Neural cell (in vitro differentiated cells): ENCODE data around the gene NXNL2. TPM values are rescaled to one million over a fixed set of nuclear protein-coding genes. Genes with fewer than 3 reads are reported as not detected.

Experiments used
- H2AFZ ChIP-seq: fragments of 200-600, 300-800 bp; sonication (generic), shearing (Covaris generic); 2 replicates; pipeline ENCODE4 v1.6.0; 2014; ENCODE audit warnings: low read depth, mild to moderate bottlenecking, antibody characterized with exemption, low read length, moderate library complexity
- H3F3A ChIP-seq: fragments of 200-600 bp; shearing (Covaris generic); 2 replicates; pipeline ENCODE4 v1.6.1; 2016; ENCODE audit warnings: mild to moderate bottlenecking, moderate library complexity, mixed read lengths, antibody characterized with exemption, low read length; ENCODE audit not compliant: insufficient read depth, poor library complexity, severe bottlenecking
- H3K27ac ChIP-seq: fragments of 200-600, 300-800 bp; sonication (generic), shearing (Covaris generic); 2 replicates; pipeline ENCODE4 v1.5.1; 2014; ENCODE audit warnings: mild to moderate bottlenecking, low read length, moderate library complexity
- H3K27me3 ChIP-seq: fragments of 300-800, 200-600 bp; sonication (generic), shearing (Covaris generic); 2 replicates; pipeline ENCODE4 v1.6.0; 2014; ENCODE audit warnings: mild to moderate bottlenecking, low read depth, low read length, moderate library complexity; ENCODE audit not compliant: insufficient read depth
- H3K36me3 ChIP-seq: fragments of 300-800, 200-600 bp; sonication (generic), shearing (Covaris generic); 2 replicates; pipeline ENCODE4 v1.5.1; 2014; ENCODE audit warnings: mild to moderate bottlenecking, antibody characterized with exemption, low read length, moderate library complexity; ENCODE audit not compliant: insufficient read depth
- H3K4me2 ChIP-seq: fragments of 300-800, 200-600 bp; sonication (generic), shearing (Covaris generic); 2 replicates; pipeline ENCODE4 v1.6.0; 2014; ENCODE audit warnings: mild to moderate bottlenecking, low read length
- H3K4me3 ChIP-seq: fragments of 300-800, 200-600 bp; sonication (generic), shearing (Covaris generic); 2 replicates; pipeline ENCODE4 v1.5.1; 2014; ENCODE audit warnings: mild to moderate bottlenecking, low read length, moderate library complexity
- H3K79me2 ChIP-seq: fragments of 200-600 bp; shearing (Covaris generic); replicated peaks from 2 replicates; pipeline ENCODE4 v1.6.0; 2014; ENCODE audit warnings: mild to moderate bottlenecking, low read length, moderate library complexity; ENCODE audit not compliant: insufficient read depth
- H3K9ac ChIP-seq: fragments of 300-800, 200-600 bp; sonication (generic), shearing (Covaris generic); 2 replicates; pipeline ENCODE4 v1.6.1; 2016; ENCODE audit warnings: mild to moderate bottlenecking, low read length, mixed read lengths
- H3K9me2 ChIP-seq: fragments of 200-600 bp; shearing (Covaris generic); 2 replicates; pipeline ENCODE4 v1.6.1; 2016; ENCODE audit warnings: mild to moderate bottlenecking, low read length, mixed read lengths; ENCODE audit not compliant: insufficient read depth
- H3K9me3 ChIP-seq: fragments of 200-600, 300-800 bp; sonication (generic), shearing (Covaris generic); 2 replicates; pipeline ENCODE4 v1.6.1; 2016; ENCODE audit warnings: mild to moderate bottlenecking, mixed run types, low read length, moderate library complexity, mixed read lengths
- H4K20me1 ChIP-seq: fragments of 200-600 bp; shearing (Covaris generic); 2 replicates; pipeline ENCODE4 v1.6.1; 2016; ENCODE audit warnings: mild to moderate bottlenecking, mixed run types; ENCODE audit not compliant: insufficient read depth
- CTCF ChIP-seq: fragments of 450-650 bp; IDR thresholded peaks from 2 replicates; pipeline ENCODE4 v1.5.1; 2014; ENCODE audit warnings: antibody characterized with exemption, mild to moderate bottlenecking, moderate library complexity; ENCODE audit not compliant: poor library complexity, severe bottlenecking
- EP300 ChIP-seq: fragments of 450-650 bp; conservative IDR thresholded peaks from 2 replicates; pipeline ENCODE4 v1.6.1; 2014; ENCODE audit warnings: antibody characterized with exemption, mild to moderate bottlenecking, moderate library complexity; ENCODE audit not compliant: poor library complexity, severe bottlenecking
- EZH2 ChIP-seq: fragments of 200-600, 300-800 bp; shearing (Covaris generic), sonication (generic); IDR thresholded peaks from 2 replicates; pipeline ENCODE4 v1.6.1; 2014; ENCODE audit warnings: antibody characterized with exemption, low read length, borderline replicate concordance, mild to moderate bottlenecking; ENCODE audit not compliant: insufficient read depth, poor library complexity, severe bottlenecking
- MXI1 ChIP-seq: fragments of 450-650 bp; conservative IDR thresholded peaks from 2 replicates; pipeline ENCODE4 v1.6.1; 2014; ENCODE audit warnings: antibody characterized with exemption, mild to moderate bottlenecking; ENCODE audit not compliant: poor library complexity, severe bottlenecking
- POLR2AphosphoS5 ChIP-seq: IDR thresholded peaks from 2 replicates; pipeline ENCODE4 v1.6.1; 2012
- RAD21 ChIP-seq: fragments of 450-650 bp; conservative IDR thresholded peaks from 2 replicates; pipeline ENCODE4 v1.6.1; 2014; ENCODE audit warnings: antibody characterized with exemption, mild to moderate bottlenecking, moderate library complexity
- REST ChIP-seq: IDR thresholded peaks from 2 replicates; pipeline ENCODE4 v1.6.1; 2012; ENCODE audit warnings: borderline replicate concordance
- SMC3 ChIP-seq: fragments of 450-650 bp; conservative IDR thresholded peaks from 2 replicates; pipeline ENCODE4 v1.6.1; 2014; ENCODE audit warnings: antibody characterized with exemption, mild to moderate bottlenecking, moderate library complexity; ENCODE audit not compliant: poor library complexity
- TAF1 ChIP-seq: IDR thresholded peaks from 2 replicates; pipeline ENCODE4 v1.6.1; 2012; ENCODE audit warnings: low read depth
- polyA plus RNA-seq: library from polyadenylated mRNA; depleted of rRNA; stranded (reverse); fragments of >200 nt; gene quantifications from 2 replicates; pipeline ENCODE4 v1.2.3, GENCODE V29; 2014

The NXNL2 gene
- polyA plus RNA-seq, 1 donor from 2014 or later: 0.51 TPM

- Histone ChIP-seq H3K36me3 (no peaks in the 10 kb centered on the region), H3K4me2 (no peak overlapping the region), H4K20me1 (no peaks in the 10 kb centered on the region), H3K4me3 (no peak overlapping the region), H3F3A (no peaks in the 10 kb centered on the region), H3K9me2 (no peaks in the 10 kb centered on the region), H3K27me3 (no peaks in the 10 kb centered on the region), H3K9ac (no peak overlapping the region), H2AFZ (no peak overlapping the region), H3K9me3 (no peaks in the 10 kb centered on the region), H3K27ac (no peak overlapping the region), H3K79me2 (no peaks in the 10 kb centered on the region)
- no peak for TF ChIP-seq EZH2
- TF ChIP-seq MXI1: no peak
- no peak for TF ChIP-seq TAF1
- TF ChIP-seq CTCF: no peak
- no peak for TF ChIP-seq REST
Observed at GRCh38 chr9:88585426-88585825, 50.4 kb downstream of the NXNL2 start.

GRCh38 chr9:88586452-88586851 lies 51.5 kb downstream of the NXNL2 start:
- Histone ChIP-seq H2AFZ (no peak overlapping the region), H3K79me2 (no peaks in the 10 kb centered on the region), H3K27ac (no peak overlapping the region), H3F3A (no peaks in the 10 kb centered on the region), H3K4me2 (no peak overlapping the region), H3K27me3 (no peaks in the 10 kb centered on the region), H3K36me3 (no peaks in the 10 kb centered on the region), H3K9me3 (no peaks in the 10 kb centered on the region), H3K9ac (no peak overlapping the region), H3K9me2 (no peaks in the 10 kb centered on the region), H3K4me3 (no peak overlapping the region), H4K20me1 (no peaks in the 10 kb centered on the region)
- TF ChIP-seq EZH2: no peak
- TF ChIP-seq EP300: no peak
- TF ChIP-seq REST: no peak
- no peak for TF ChIP-seq SMC3
- TF ChIP-seq TAF1: no peak
- TF ChIP-seq CTCF: no peak
- TF ChIP-seq RAD21: no peak
- no peak for TF ChIP-seq POLR2AphosphoS5
- TF ChIP-seq MXI1: no peak
